Retinal pigment epithelial cell (primary cell): ENCODE measurements around the gene PRR5.

Experiments used
- DNase-seq: peaks from one replicate; pipeline ENCODE4 v3.0.0-alpha.2; 2010; ENCODE audit warnings: low read depth
- H3K4me3 ChIP-seq: 2 replicates; pipeline ENCODE4 v1.5.1; 2011; ENCODE audit warnings: mild to moderate bottlenecking, low read length, control low read depth, moderate library complexity
- TF ChIP-seq, protein P1 (sequence below): conservative IDR thresholded peaks from 2 replicates; pipeline ENCODE4 v1.5.1; 2011; ENCODE audit warnings: low read depth, low read length, control low read depth, inconsistent platforms

PRR5 gene

DNA sequence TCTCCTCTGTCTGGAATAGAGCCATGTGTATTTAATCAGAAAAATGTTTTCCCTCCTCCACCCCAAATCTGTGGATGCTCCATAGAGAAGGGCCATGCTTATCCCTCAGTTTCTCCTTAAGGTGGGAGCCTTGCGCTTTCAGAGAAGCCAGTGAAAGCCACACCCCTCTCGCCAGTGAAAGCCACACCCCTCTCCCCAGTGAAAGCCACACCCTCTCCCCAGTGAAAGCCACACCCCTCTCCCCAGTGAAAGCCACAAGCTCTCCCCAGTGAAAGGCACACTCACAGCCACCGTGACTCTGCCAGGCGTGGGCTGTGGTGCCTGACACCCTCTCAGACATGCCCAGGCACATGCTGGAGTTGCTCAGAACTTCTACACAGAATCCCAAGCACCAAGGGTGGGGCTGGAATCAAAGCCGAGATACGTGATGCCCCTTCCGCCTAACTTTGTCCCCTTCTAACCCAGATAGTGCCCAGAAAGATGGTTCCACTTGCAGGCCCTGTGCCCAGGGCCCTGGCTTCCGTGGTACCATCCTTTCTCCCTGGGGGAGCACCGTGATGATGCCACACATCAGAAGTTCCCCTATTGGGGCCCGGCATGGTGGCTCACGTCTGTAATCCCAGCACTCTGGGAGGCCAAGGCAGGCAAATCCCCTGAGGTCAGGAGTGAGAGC lies 16.5 kb upstream of the PRR5 start:
- no peak overlapping the region for H3K4me3 ChIP-seq
- DNase-seq, result no peak
- TF ChIP-seq, protein P1, sequence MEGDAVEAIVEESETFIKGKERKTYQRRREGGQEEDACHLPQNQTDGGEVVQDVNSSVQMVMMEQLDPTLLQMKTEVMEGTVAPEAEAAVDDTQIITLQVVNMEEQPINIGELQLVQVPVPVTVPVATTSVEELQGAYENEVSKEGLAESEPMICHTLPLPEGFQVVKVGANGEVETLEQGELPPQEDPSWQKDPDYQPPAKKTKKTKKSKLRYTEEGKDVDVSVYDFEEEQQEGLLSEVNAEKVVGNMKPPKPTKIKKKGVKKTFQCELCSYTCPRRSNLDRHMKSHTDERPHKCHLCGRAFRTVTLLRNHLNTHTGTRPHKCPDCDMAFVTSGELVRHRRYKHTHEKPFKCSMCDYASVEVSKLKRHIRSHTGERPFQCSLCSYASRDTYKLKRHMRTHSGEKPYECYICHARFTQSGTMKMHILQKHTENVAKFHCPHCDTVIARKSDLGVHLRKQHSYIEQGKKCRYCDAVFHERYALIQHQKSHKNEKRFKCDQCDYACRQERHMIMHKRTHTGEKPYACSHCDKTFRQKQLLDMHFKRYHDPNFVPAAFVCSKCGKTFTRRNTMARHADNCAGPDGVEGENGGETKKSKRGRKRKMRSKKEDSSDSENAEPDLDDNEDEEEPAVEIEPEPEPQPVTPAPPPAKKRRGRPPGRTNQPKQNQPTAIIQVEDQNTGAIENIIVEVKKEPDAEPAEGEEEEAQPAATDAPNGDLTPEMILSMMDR, result no peak

DNA sequence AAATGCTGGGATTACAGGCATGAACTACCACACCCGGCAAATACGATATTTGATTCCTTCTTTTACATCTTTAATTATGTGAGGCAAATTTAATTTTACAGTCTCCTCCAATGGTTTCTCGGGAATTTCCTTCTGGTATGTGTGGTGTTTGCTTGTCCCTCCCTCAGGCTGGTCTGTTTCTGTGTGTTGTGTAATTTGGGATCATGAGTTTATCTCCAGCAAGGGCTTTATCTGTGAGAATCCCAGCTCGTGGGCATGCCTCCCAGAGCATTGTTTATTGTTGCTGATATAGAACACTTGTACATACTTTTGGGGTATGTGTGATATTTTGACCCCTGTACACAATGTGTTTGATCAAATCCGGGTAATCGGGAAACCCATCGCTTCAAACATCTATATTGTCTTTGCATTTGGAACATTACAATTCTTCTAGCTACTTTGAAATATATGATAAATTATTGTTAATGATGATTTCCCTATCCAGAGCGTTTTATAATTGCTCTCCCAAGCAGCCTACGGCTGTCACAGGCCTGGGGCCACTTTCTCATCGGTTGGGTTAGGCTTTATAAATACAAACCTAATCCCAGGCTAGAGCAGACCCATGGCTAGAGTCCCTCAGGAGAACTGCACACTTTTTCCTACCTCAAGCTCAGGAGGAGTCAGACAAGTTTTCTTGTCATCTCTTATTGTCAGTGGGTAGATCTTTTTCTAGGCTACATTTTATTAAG lies 15.0 kb upstream of the PRR5 start:
- no peak for DNase-seq
- no peak overlapping the region for H3K4me3 ChIP-seq
- TF ChIP-seq, protein P1, result no peak

DNA sequence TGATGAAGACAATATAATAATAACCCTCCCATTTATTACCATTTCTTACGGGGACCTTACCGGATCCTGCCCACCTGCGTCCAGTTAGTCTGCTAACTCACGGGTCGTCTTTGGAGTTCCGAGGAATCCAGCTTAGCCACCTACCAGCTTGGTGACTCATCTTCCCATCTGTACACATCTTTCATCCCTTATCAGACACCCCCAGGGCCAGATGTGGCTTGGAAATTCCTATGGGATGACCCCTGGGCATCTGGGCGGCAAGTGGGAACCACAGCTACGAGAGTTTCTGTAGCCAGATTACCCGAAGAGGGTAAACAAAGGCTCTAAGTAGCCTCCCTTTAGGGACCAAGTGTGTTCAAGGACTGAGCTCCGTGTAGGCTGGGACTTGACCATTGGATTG lies 12.8 kb upstream of the PRR5 start:
- H3K4me3 ChIP-seq, result no peak overlapping the region
- DNase-seq, result no peak
- TF ChIP-seq, protein P1, result no peak

DNA sequence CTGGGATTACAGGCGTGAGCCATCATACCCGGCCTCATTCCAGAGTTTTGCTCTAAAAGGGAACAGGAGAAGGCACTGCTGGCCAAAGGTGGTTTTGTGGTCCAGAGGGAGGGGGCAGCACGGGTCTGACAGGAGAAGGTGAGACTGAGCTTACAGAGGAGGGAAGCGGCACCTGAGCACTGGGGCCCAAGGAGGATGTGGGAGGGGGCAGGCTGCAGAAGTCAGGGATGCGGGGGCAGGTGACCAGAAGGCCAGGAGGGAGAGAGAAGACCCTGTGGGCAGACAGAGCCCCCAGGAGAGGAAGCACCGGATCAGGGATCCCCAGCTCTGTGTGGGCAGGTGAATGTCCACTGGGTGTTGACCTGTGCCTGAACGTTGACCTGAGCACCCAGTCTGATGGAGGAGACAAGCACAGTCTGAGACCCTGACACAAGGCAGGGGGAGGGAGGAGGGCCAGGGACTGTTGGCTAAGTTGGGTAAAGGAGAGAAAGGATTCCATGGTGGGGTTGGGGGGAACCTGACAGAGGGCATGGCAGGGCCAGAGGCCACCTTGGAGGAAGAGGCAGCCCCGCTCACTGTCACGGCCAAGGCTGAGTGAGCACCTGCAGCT lies 12.0 kb upstream of the PRR5 start:
- no peak for DNase-seq
- TF ChIP-seq, protein P1, result no peak
- no peak overlapping the region for H3K4me3 ChIP-seq

DNA sequence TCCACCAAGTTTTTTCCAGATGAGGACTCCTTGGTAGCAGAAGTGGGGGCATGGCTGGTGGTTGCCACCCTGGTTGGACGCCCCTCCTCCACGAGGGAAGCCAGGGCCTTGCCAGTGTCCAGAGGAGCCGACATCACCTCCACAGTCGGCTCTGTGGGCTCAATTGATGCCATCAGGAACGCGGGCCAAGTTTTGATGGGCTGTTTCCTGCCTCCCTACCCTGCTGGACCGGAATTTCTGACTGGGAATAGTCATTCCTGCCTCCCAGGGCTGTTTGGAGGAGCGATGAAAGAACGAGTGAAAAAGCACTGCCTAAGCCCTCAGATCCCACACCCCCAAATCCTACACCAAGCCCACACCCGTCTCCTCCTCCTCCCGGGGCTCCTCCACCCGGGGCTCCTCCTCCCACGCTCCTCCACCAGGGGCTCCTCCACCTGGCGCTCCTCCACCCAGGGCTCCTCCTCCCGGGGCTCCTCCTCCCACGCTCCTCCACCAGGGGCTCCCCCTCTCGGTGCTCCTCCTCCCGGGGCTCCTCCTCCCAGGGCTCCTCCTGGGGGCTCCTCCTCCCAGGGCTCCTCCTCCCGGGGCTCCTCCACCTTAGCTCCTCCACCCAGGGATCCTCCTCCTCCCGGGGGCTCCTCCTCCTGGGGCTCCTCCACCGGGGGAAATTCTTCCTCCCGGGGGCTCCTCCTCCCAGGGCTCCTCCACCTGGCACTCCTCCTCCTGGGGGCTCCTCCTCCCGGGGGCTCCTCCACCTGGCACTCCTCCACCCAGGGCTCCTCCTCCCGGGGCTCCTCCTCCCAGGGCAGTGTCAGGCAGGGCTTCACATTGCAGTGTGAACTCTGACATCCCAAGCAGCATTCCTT lies 10.0 kb upstream of the PRR5 start:
- DNase-seq, result no peak
- H3K4me3 ChIP-seq, result no peak overlapping the region
- TF ChIP-seq, protein P1, result no peak

DNA sequence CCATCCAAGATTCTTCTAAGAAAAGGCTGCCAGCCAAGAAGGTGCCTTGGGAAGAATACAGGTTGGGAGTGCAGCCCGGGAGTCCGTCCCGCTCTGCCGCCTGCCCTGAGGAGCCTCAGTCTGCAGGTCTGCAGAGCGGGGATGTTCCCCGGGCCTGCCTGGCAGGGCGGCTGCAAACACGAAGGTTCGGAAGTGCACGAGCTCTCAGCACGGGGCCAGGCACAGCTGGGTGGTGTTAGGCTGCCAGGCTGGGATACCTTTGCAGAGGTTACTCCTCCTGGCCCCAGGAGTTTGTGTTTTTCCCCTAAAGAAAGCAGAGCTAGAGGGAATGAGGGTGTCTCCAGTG lies 9.4 kb upstream of the PRR5 start:
- TF ChIP-seq, protein P1, result no peak
- H3K4me3 ChIP-seq, result no peak overlapping the region

More for the DNA sequence above, 9.4 kb upstream of the PRR5 start:
- DNase-seq, result no peak
